MM.1S (cell line): ENCODE data around the gene ADAMTSL2.

ENCODE experiments used
- DNase-seq: peaks from one replicate; pipeline ENCODE4 v3.0.0-alpha.2; 2015
- H2AFZ ChIP-seq: fragments of 300-600 bp; sonication (generic); 2 replicates; pipeline ENCODE4 v1.6.0; 2016; ENCODE audit warnings: antibody characterized with exemption, low read length
- H3F3A ChIP-seq: fragments of 300-600 bp; sonication (generic); 2 replicates; pipeline ENCODE4 v1.6.1; 2016; ENCODE audit warnings: mild to moderate bottlenecking, antibody characterized with exemption, low read length, moderate library complexity, mixed read lengths; ENCODE audit not compliant: insufficient read depth
- H3K27ac ChIP-seq: fragments of 300-600 bp; sonication (generic); 2 replicates; pipeline ENCODE4 v1.5.1; 2016; ENCODE audit warnings: mild to moderate bottlenecking, low read length
- H3K27me3 ChIP-seq: fragments of 300-600 bp; sonication (generic); replicated peaks from 2 replicates; pipeline ENCODE4 v1.6.0; 2016; ENCODE audit warnings: low read length; ENCODE audit not compliant: insufficient read depth
- H3K36me3 ChIP-seq: fragments of 300-600 bp; sonication (generic); replicated peaks from 2 replicates; pipeline ENCODE4 v1.6.1; 2016; ENCODE audit warnings: mild to moderate bottlenecking, low read length, mixed read lengths; ENCODE audit not compliant: insufficient read depth
- H3K4me1 ChIP-seq: fragments of 300-600 bp; sonication (generic); 2 replicates; pipeline ENCODE4 v1.6.1; 2016; ENCODE audit warnings: low read length, mixed read lengths
- H3K4me2 ChIP-seq: fragments of 300-600 bp; sonication (generic); 2 replicates; pipeline ENCODE4 v1.6.0; 2016; ENCODE audit warnings: low read depth, low read length
- H3K4me3 ChIP-seq: fragments of 300-600 bp; sonication (generic); 2 replicates; pipeline ENCODE4 v1.5.1; 2016; ENCODE audit warnings: low read length, mixed read lengths
- H3K79me2 ChIP-seq: fragments of 300-600 bp; sonication (generic); 2 replicates; pipeline ENCODE4 v1.6.1; 2016; ENCODE audit warnings: mixed run types, low read length, mixed read lengths
- H3K9ac ChIP-seq: fragments of 300-600 bp; sonication (generic); 2 replicates; pipeline ENCODE4 v1.6.1; 2016; ENCODE audit warnings: low read length, mixed read lengths
- H3K9me2 ChIP-seq: fragments of 300-600 bp; sonication (generic); replicated peaks from 2 replicates; pipeline ENCODE4 v1.6.1; 2016; ENCODE audit warnings: mild to moderate bottlenecking, low read length, mixed read lengths; ENCODE audit not compliant: insufficient read depth
- H3K9me3 ChIP-seq: fragments of 300-600 bp; sonication (generic); replicated peaks from 2 replicates; pipeline ENCODE4 v1.6.1; 2016; ENCODE audit warnings: mild to moderate bottlenecking, low read length, mixed read lengths; ENCODE audit not compliant: insufficient read depth
- H4K20me1 ChIP-seq: fragments of 300-600 bp; sonication (generic); 2 replicates; pipeline ENCODE4 v1.6.1; 2016; ENCODE audit warnings: mild to moderate bottlenecking, low read length, moderate library complexity, mixed read lengths; ENCODE audit not compliant: insufficient read depth
- EZH2 ChIP-seq: fragments of 300-600 bp; sonication (generic); optimal IDR thresholded peaks from 2 replicates; pipeline ENCODE3; 2017; ENCODE audit warnings: low read depth, mild to moderate bottlenecking, antibody characterized with exemption, low read length, mixed read lengths
- EZH2phosphoT487 ChIP-seq: fragments of 300-600 bp; sonication (generic); IDR thresholded peaks from 2 replicates; pipeline ENCODE4 v1.6.1; 2018; ENCODE audit warnings: antibody characterized with exemption, low read length
- TF ChIP-seq, protein P1 (sequence below): fragments of 300-600 bp; sonication (generic); IDR thresholded peaks from 2 replicates; pipeline ENCODE4 v1.5.1; 2016; ENCODE audit warnings: antibody characterized with exemption, low read length, mixed read lengths

Gene ADAMTSL2

DNA sequence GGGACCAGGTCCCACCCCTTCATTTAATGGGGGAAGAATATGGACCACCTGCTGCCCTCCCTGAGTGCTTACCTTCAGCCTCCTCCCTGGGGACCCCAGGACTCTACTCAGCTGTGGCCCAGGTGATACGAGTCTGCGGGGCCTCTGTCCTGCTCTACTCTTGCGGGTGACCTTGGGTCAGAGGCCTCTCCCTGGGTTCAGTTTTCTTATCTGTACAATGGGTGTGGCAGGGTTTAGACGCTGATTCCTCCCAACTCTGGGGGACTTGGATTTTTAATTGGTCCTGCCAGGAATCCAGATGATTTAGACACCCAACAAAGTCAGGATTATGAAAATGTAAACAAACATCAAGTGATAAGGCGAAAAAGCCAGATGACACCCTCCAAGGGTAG lies 49.7 kb downstream of the ADAMTSL2 start:
- Histone ChIP-seq H3K27me3 (peaks cover 92% of the 10 kb centered on the region), H3K4me1 (no peaks in the 10 kb centered on the region), H3K4me3 (no peak overlapping the region), H3K27ac (no peak overlapping the region), H3F3A (no peaks in the 10 kb centered on the region), H3K79me2 (no peaks in the 10 kb centered on the region), H3K4me2 (no peak overlapping the region), H4K20me1 (no peaks in the 10 kb centered on the region), H3K36me3 (no peaks in the 10 kb centered on the region), H3K9ac (no peak overlapping the region), H2AFZ (no peak overlapping the region), H3K9me3 (no peaks in the 10 kb centered on the region), H3K9me2 (no peaks in the 10 kb centered on the region)
- no peak for DNase-seq
- TF ChIP-seq EZH2: no peak

DNA sequence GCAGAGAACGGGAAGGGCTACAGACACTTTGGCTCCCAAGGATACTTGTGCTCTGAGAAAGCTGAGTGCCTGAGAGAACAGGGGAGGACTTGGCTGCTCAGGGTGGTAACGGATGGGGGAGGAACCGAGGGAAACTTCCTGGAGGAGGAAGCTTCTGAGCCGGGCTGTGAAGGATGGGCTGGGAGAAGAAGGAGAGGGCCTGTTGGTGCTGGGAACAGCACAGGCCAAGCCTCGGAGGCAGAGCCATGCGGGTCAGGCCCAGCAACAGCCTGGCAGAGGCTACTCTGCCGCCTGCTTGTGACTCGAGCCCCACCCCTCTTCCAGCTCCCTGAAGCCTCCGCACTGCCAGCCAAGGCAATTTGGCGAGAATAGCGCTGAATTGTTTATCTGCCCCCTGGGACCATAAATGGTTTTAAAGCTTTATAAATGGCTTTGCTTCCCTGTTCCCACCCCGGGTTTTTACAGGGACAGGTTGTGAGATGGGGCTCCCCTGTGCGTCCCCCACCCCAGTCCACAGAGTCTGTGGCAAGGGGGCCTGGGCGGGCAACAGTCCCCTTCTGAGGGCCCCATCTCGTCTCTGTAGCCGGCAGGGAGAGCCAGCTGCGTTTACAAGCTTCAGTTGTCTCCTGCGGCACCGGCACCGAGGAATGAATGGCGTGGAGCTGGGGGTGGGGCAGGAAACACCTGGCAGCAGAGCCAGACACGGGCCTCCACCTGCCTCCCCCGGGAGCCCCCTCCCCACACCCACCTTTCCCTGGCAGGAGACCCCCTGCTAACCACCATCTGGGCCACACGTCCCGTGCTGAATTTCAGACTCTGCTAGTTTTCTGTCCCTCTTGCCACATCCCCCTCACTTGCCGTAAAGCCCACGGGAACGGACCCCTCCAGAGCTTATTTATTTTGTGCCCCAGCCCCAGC lies 50.3 kb downstream of the ADAMTSL2 start:
- Histone ChIP-seq H3K4me2 (peak overlapping the region; percentile 6; the same call in 1 of the 2 replicates), H4K20me1 (no peaks in the 10 kb centered on the region), H3K27ac (no peak overlapping the region), H3F3A (no peaks in the 10 kb centered on the region), H3K36me3 (no peaks in the 10 kb centered on the region), H3K9me2 (no peaks in the 10 kb centered on the region), H3K79me2 (no peaks in the 10 kb centered on the region), H3K9ac (no peak overlapping the region), H3K4me1 (no peaks in the 10 kb centered on the region), H3K27me3 (peaks cover 90% of the 10 kb centered on the region), H2AFZ (no peak overlapping the region), H3K9me3 (no peaks in the 10 kb centered on the region), H3K4me3 (no peak overlapping the region)
- TF ChIP-seq EZH2: no peak
- TF ChIP-seq, protein P1, sequence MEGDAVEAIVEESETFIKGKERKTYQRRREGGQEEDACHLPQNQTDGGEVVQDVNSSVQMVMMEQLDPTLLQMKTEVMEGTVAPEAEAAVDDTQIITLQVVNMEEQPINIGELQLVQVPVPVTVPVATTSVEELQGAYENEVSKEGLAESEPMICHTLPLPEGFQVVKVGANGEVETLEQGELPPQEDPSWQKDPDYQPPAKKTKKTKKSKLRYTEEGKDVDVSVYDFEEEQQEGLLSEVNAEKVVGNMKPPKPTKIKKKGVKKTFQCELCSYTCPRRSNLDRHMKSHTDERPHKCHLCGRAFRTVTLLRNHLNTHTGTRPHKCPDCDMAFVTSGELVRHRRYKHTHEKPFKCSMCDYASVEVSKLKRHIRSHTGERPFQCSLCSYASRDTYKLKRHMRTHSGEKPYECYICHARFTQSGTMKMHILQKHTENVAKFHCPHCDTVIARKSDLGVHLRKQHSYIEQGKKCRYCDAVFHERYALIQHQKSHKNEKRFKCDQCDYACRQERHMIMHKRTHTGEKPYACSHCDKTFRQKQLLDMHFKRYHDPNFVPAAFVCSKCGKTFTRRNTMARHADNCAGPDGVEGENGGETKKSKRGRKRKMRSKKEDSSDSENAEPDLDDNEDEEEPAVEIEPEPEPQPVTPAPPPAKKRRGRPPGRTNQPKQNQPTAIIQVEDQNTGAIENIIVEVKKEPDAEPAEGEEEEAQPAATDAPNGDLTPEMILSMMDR: no peak
- DNase-seq: no peak

DNA sequence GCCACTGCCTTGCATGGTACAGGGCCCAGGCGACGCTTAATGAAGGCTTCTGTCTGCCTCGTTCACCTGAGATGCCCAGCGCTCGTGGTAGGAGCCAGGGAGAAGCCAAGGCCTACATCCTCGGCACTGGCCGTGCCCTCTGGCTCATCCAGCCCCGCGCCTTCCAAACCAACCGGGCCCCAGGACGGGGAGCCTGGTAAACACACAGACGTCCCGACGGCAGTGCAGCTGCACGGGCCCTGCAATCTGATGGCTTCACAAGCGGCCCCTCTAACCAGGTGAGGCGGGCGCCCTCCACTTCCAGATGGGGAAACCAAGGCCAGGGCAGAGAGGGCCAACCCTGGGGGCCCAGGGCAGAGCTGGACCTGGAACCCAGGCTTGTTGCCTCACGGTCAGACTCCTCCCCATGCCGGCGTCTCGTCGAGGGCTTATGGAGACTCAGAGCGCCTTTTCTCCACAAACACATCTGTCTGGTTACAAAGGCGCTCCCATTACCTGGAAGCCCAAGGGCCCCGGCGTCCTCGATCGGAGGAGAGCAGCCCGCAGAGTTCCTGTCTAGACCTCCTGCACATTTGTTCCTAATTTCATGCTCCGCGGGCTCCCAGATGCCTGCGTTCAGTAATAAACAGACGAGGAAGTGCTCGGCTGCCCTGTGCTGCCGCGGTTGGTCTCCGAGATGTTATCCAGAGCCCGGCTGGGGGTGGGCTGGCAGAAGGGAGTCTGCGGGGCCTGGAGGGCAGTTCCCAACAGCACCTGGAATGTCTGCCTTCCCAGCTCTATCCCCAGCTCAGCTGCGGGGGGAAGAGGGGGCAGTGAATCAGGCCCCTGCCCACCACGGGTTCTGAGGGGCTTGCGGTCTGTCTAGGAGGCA lies 51.2 kb downstream of the ADAMTSL2 start:
- Histone ChIP-seq H3F3A (no peaks in the 10 kb centered on the region), H3K9me3 (no peaks in the 10 kb centered on the region), H3K9me2 (no peaks in the 10 kb centered on the region), H3K27me3 (peaks cover 88% of the 10 kb centered on the region), H4K20me1 (no peaks in the 10 kb centered on the region), H3K27ac (no peak overlapping the region), H3K4me2 (no peak overlapping the region), H3K79me2 (no peaks in the 10 kb centered on the region), H3K4me1 (no peaks in the 10 kb centered on the region), H3K9ac (no peak overlapping the region), H3K4me3 (no peak overlapping the region), H2AFZ (no peak overlapping the region), H3K36me3 (no peaks in the 10 kb centered on the region)
- no peak for DNase-seq
- no peak for TF ChIP-seq EZH2phosphoT487

DNA sequence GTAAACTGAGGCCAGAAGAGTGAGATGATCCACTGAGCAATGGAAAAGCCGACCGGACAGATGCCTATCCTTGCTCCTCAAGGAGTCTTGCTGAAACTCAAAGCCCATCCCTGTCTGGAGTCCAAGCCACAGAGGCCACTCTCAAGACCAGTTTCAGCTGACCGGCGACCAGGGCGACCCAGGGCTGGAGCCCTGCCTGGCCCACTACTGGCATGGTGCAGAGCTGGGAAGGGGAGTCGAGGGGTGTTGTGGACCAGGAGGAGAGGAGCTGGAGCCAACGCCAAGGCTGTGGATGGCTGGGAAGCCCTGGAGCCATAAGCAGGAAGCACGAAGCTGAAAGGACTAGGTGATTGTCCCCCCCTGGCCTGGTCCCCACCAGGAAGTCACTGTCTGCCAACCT lies 52.5 kb downstream of the ADAMTSL2 start:
- H4K20me1 ChIP-seq: no peaks in the 10 kb centered on the region
- H3K79me2 ChIP-seq: no peaks in the 10 kb centered on the region
- H3K4me1 ChIP-seq: no peaks in the 10 kb centered on the region
- H3K9me2 ChIP-seq: no peaks in the 10 kb centered on the region
- DNase-seq: no peak
- no peak for TF ChIP-seq EZH2phosphoT487
- TF ChIP-seq EZH2: no peak
- H3K27ac ChIP-seq: no peak overlapping the region
- H3K27me3 ChIP-seq: peaks cover 88% of the 10 kb centered on the region
- no peak overlapping the region for H3K4me3 ChIP-seq
- no peak overlapping the region for H2AFZ ChIP-seq
- no peak overlapping the region for H3K9ac ChIP-seq
- H3K9me3 ChIP-seq: no peaks in the 10 kb centered on the region
- no peaks in the 10 kb centered on the region for H3K36me3 ChIP-seq
- no peaks in the 10 kb centered on the region for H3F3A ChIP-seq
- H3K4me2 ChIP-seq: no peak overlapping the region
